Activated naive CD4-positive, alpha-beta T cell treated with anti-CD3 and anti-CD28 coated beads, Interleukin-2, amount 50 U/mL, for 24 hours (primary cell): Measurements from ENCODE around the gene CASD1.

Experiments used
- H3K27ac Mint-ChIP-seq: one replicate; pipeline ENCODE4 v1.8.0; 2021; ENCODE audit warnings: mild to moderate bottlenecking, mixed read lengths
- H3K27me3 Mint-ChIP-seq: one replicate; pipeline ENCODE4 v1.8.0; 2021; ENCODE audit warnings: mixed read lengths
- H3K36me3 Mint-ChIP-seq: one replicate; pipeline ENCODE4 v1.8.0; 2021; ENCODE audit warnings: mixed read lengths
- H3K4me1 Mint-ChIP-seq: one replicate; pipeline ENCODE4 v1.8.0; 2021; ENCODE audit warnings: mixed read lengths
- H3K4me3 Mint-ChIP-seq: one replicate; pipeline ENCODE4 v1.8.0; 2021; ENCODE audit warnings: mild to moderate bottlenecking, mixed read lengths
- H3K9me3 Mint-ChIP-seq: one replicate; pipeline ENCODE4 v1.8.0; 2021; ENCODE audit warnings: mixed read lengths

The CASD1 gene

DNA sequence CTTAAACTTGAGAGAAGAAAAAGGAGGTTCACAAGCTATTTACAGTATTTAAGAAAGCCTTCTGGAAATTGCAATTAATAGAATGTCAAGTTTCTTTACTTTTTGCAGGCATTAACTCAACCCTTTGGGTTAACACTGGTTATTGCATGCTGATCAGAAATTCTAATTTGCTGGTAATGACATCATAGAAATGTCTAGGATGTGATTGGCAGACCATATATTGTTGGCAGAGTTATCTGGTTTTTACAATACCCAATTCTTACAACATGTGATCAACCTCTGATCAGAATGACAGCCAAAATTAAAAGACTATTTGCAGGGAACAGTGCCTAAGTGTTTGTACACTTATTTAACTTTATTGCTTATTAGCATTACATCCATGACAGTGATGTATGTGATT lies 1.6 kb upstream of the CASD1 start:
- peak overlapping the region; percentile 87 for H3K4me3 Mint-ChIP-seq
- H3K4me1 Mint-ChIP-seq: peaks cover 33% of the 10 kb centered on the region
- H3K27me3 Mint-ChIP-seq: no peaks in the 10 kb centered on the region
- no peak overlapping the region for H3K27ac Mint-ChIP-seq
- peaks cover 1% of the 10 kb centered on the region for H3K36me3 Mint-ChIP-seq
- no peaks in the 10 kb centered on the region for H3K9me3 Mint-ChIP-seq

DNA sequence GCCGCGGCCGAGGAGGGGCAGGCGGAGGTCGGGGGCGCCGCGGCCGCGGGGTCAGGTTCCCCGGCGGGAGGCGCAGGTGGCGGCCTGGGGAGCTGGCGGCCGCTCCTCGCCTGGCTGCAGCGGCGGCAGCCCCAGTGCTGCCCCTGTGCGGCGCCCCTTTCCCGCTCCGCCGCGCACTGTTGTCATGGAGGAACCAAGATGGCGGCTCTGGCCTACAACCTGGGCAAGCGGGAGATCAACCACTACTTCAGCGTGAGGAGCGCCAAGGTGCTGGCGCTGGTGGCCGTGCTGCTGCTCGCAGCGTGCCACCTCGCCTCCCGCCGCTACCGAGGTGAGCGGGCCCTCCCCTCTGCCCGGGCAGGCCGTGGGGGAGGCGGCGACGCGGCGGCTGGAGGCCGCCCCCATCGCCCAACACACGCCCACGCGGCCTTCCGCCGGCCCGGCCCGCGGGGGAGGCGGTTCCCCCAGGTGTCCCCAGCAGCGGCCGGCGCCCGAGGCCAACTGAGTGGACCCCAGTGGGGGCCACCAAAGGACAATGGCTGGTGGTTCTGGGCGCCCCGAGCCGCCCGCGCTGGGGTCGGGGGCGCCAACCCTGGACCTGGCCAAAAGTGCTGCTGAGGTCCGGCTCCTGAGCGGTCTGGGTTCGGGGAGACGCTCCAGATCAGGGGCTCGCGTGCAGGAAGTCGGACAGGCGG lies 425 bp downstream of the CASD1 start:
- Mint-ChIP-seq H3K4me3 (peak overlapping the region; percentile 87), H3K4me1 (peaks cover 47% of the 10 kb centered on the region), H3K27ac (peak overlapping the region; percentile 81), H3K9me3 (no peaks in the 10 kb centered on the region), H3K36me3 (peaks cover 1% of the 10 kb centered on the region), H3K27me3 (no peaks in the 10 kb centered on the region)

DNA sequence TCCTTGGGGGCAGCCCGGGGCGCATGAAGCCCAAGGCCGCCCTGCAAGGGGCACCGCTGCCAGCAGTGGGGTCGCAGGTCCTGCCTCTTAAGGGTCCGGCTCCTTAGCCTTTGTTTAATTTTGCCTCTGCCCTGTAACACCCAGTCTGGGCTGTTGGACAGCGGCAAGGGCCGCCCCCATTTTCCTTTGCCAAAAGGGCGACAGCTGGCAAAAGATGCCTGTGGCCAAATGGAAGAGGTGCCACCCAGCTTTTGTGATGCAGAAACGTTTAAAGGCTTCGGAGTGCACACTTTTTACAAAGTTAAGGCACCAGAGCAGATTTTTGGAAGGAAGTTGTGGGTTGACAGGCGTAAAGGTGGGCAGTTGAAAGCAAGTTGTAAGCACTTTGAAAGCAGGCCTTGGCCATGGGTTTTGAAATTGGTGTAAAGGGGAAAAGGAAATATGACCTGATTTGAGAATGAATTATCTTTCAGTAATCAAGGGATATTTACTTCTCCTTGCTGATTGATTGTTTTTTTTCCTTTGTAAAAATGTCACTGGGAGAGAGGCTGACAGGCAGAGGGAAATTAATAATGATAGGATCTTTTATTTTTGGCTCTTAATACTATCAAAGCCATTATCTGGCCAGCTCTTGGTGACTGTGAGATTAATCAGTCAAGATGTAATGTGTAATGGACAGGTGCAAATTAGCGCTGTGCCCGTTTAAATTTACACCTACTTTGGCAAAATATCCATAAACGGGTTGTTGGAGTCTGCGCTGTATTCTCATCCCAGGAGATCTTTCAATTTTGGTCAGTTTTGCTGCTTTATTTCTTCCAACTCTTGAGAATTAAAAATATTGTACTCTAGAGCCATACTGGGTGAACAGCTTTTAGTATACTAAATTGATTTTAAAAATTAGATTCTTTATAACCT lies 1.2 kb downstream of the CASD1 start:
- H3K4me3 Mint-ChIP-seq: peak overlapping the region; percentile 85
- H3K4me1 Mint-ChIP-seq: peaks cover 53% of the 10 kb centered on the region
- H3K27me3 Mint-ChIP-seq: no peaks in the 10 kb centered on the region
- peaks cover 1% of the 10 kb centered on the region for H3K36me3 Mint-ChIP-seq
- peak overlapping the region; percentile 70 for H3K27ac Mint-ChIP-seq
- no peaks in the 10 kb centered on the region for H3K9me3 Mint-ChIP-seq

DNA sequence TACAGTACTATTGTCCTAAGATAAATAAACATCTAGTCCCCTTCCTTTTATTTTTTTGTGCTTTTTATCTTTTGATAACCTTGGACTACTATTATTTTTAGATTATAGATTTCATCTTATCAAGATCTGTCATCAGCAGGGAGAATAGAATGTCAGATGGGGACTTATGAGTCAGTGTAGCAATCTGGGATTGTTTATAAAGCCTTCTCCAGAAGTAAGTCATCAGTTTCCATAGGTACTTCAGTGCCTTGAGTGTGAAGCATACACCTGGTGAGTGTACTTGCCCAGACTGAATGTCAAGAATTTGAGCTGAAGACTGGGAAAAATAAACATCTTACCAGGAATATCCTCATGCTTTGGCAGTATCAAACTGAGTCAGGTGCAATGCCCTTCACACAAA lies 2.1 kb downstream of the CASD1 start:
- H3K27me3 Mint-ChIP-seq: no peaks in the 10 kb centered on the region
- peak overlapping the region; percentile 85 for H3K4me3 Mint-ChIP-seq
- H3K9me3 Mint-ChIP-seq: no peaks in the 10 kb centered on the region
- peaks cover 61% of the 10 kb centered on the region for H3K4me1 Mint-ChIP-seq
- peak overlapping the region; percentile 68 for H3K27ac Mint-ChIP-seq
- peaks cover 1% of the 10 kb centered on the region for H3K36me3 Mint-ChIP-seq

DNA sequence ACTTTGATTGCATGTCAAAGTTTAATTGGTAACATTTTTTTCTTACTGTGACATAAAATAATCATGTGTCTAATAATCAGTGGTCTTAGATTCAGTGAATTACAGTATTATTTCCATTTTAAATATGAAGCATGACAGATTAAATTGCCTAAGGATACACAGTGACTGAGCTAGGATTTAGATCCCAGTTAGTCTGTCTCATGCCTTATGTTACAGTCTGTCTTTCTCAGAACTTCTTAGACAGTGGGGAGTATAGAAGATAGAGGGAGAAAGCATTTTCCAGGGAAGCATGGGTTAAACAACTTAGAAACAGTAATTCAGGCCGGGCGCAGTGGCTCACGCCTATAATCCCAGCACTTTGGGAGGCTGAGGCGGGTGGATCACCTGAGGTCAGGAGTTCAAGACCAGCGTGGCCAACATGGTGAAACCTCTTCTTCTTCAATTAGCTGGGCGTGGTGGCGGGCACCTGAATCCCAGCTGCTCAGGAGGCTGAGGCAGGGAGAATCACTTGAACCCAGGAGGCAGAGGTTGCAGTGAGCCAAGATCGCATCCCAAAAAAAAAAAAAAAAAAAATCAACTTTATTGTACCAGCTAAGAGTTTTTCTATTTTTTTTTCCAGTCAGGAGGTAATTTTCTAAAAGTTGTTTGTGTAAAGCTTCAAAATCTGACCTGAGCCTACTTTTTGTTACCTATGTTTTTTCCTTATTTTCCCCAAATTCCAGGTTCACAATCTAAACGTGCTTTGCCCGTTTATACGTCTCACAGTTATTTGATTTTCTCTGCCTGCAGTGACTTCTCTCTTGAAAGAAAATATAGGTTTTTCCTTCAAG lies 3.3 kb downstream of the CASD1 start:
- peak overlapping the region; percentile 19 for H3K4me3 Mint-ChIP-seq
- H3K4me1 Mint-ChIP-seq: peaks cover 60% of the 10 kb centered on the region
- no peaks in the 10 kb centered on the region for H3K9me3 Mint-ChIP-seq
- H3K27ac Mint-ChIP-seq: peak overlapping the region; percentile 31
- H3K27me3 Mint-ChIP-seq: no peaks in the 10 kb centered on the region
- peaks cover 4% of the 10 kb centered on the region for H3K36me3 Mint-ChIP-seq

DNA sequence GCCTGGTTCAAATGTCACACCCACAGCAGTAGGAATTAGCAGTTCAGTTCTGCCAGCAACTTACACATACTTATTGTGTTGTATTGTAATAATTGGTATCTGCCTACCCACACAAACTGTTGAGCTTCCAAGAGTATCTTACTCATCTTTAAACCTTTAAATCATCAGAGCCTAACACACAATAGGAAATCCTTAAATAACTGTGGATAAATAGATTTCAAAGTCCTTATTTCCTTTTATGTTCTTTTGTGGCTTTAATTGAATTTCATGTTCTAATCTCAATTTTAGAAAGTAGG lies 3.9 kb downstream of the CASD1 start:
- peaks cover 54% of the 10 kb centered on the region for H3K4me1 Mint-ChIP-seq
- H3K4me3 Mint-ChIP-seq: peak overlapping the region; percentile 19
- peaks cover 4% of the 10 kb centered on the region for H3K36me3 Mint-ChIP-seq
- H3K27me3 Mint-ChIP-seq: no peaks in the 10 kb centered on the region
- H3K27ac Mint-ChIP-seq: no peak overlapping the region
- no peaks in the 10 kb centered on the region for H3K9me3 Mint-ChIP-seq

DNA sequence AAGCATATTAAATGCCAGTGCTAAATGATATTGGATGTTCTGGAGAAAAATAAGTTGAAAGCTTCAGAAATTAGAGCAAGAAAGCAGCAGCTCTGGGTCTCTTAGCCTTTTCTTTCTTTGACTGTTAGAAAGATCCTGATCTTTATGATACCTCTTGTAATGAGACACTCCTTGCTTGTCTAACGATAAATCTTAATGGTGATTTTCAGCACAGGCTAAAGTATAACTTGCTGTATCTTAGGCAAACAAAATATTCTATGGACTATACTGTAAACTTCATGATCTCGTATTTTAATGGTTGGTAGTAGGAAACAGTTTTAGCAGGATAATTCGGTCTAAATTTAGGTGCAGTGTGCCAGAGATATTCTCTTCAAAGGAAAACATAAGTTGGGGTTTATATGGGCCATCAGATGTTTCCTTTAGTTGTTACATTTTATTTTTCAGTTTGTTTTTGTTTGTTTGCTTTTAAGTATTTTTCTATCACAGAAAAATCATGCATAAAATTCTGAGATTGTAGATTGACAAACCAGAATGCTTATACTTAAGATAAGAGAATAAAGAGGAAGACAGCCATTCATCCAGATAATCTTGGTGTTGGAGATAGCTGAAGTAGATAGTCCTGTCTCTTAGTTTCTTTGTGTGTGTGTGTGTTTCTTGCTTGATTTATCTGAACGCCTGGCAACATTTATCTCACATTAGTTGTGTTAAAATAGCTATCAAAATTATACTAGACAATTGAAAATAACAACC lies 4.7 kb downstream of the CASD1 start:
- peak overlapping the region; percentile 2 for H3K4me3 Mint-ChIP-seq
- no peaks in the 10 kb centered on the region for H3K27me3 Mint-ChIP-seq
- H3K27ac Mint-ChIP-seq: peak overlapping the region; percentile 68
- peaks cover 7% of the 10 kb centered on the region for H3K36me3 Mint-ChIP-seq
- no peaks in the 10 kb centered on the region for H3K9me3 Mint-ChIP-seq
- peaks cover 53% of the 10 kb centered on the region for H3K4me1 Mint-ChIP-seq

DNA sequence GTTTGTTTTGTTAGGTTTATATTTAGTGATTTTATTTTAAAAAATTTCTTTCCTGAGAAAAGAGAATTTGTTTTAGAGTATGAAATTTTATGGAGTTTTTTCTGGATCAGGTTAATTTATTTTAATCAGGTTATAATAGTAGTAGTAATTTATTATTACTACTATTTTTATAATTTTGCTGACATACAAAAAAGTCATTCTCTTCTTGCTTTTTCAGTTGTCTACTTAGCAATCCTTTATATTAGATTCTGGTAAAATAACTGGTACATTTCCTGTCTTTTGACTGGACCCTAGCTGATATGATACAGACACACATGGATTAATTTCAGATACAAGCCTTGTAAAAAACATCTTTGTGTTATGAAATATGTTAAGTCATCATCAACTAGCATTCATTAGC lies 5.3 kb downstream of the CASD1 start:
- Mint-ChIP-seq H3K9me3 (no peaks in the 10 kb centered on the region), H3K27ac (no peak overlapping the region), H3K4me1 (peaks cover 53% of the 10 kb centered on the region), H3K36me3 (peaks cover 7% of the 10 kb centered on the region), H3K4me3 (no peak overlapping the region), H3K27me3 (no peaks in the 10 kb centered on the region)

DNA sequence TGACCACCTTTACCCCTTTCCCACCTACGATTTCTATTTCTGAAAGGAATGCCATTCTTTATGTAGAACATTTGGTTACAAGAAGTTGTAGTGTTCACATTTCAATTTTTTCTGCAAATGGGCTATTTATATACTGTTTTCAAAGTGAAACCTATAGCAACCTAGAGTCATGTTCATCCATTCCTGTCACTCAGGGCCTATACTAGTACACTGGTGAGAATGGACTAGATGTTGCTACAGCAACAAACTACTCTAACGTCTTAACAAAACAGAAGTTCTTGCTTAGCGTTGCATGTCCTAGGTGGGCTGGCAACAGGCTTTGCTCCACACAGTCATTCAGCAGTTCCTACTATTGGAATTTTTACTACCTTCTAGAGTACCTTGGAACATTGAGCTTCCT lies 16.3 kb downstream of the CASD1 start:
- Mint-ChIP-seq H3K27me3 (no peaks in the 10 kb centered on the region), H3K36me3 (peaks cover 1% of the 10 kb centered on the region), H3K4me3 (no peak overlapping the region), H3K27ac (no peak overlapping the region), H3K9me3 (no peaks in the 10 kb centered on the region), H3K4me1 (no peaks in the 10 kb centered on the region)

DNA sequence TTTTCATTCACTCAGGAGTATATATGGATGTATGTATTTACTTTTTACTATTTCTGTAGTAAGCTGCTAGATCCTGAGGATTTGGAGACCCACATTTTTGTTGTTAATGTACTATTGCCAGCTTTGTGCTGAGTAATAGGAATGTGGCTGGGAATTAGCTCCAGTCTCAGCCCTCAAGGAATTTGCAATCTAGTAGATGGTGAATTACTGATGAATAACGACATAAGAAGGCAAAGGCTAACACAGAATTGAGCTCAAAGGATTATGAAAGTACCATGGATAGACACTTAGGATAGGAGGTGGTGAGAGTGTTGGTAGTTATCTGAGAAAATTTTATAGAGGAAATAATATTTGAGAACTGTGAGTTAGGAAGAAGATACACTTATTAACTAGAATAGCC lies 19.9 kb downstream of the CASD1 start:
- Mint-ChIP-seq H3K4me1 (no peaks in the 10 kb centered on the region), H3K36me3 (peaks cover 1% of the 10 kb centered on the region), H3K4me3 (no peak overlapping the region), H3K9me3 (no peaks in the 10 kb centered on the region), H3K27me3 (no peaks in the 10 kb centered on the region), H3K27ac (no peak overlapping the region)

DNA sequence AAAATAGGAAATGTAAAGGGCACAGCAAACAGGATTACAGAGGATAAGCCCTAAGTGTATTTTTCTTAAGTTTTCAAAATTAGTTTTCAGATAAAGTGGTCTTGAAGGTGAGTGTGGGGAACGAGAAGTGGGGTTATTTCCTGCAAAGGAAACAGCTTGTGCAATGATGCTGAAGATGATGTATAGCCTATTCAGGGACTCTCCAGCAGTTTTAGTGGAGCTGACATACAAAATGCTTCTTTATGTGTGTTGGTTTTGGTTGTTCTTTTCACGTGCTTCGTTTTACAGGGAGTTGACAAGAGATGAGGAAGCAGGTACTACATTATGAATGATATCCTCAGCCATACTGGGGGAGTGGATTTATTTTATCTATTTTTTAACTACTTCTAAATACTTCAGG lies 20.5 kb downstream of the CASD1 start:
- H3K4me1 Mint-ChIP-seq: no peaks in the 10 kb centered on the region
- H3K9me3 Mint-ChIP-seq: no peaks in the 10 kb centered on the region
- no peaks in the 10 kb centered on the region for H3K27me3 Mint-ChIP-seq

DNA sequence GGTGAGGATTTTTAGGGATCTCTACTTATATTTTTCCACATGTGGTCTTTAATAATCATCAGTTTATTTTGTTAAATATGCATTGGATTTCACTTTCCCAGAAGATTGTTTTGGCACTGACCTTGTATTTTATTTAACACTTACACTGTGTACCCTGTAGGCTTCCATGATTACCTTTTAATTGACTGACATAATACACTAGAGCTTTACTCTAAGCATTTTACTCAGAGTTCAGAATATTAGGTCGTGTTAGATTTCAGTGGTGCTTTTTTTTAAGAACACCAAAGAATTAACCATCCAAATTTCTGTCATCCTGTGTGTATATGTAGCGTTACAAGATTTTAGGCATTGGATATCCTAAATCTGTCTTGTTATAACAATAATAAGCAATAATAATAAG lies 23.1 kb downstream of the CASD1 start:
- no peaks in the 10 kb centered on the region for H3K9me3 Mint-ChIP-seq
- H3K27me3 Mint-ChIP-seq: no peaks in the 10 kb centered on the region
- H3K27ac Mint-ChIP-seq: peak overlapping the region; percentile 14

More for the DNA sequence above, 20.5 kb downstream of the CASD1 start:
- Mint-ChIP-seq H3K27ac (no peak overlapping the region), H3K36me3 (peaks cover 4% of the 10 kb centered on the region), H3K4me3 (no peak overlapping the region)

DNA sequence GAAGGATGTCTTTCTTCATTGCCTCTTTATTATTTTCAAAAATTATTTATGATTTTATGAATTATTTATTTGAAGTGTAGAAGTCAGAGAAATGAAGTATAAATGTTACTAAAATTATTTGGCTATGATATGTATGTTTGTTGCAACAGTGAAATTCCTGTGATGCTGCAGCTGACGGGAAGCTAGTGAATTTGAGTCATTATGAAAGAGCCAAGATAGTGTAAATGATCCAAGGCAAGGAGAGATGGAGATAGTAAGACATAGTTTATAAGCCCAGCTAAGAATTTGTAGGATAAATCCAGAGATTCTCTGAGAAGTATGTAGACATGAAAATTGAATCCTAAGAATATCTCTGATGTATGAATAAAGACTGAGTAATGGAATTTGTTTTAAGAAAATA lies 30.8 kb downstream of the CASD1 start:
- Mint-ChIP-seq H3K27ac (no peak overlapping the region), H3K4me3 (no peak overlapping the region), H3K9me3 (no peaks in the 10 kb centered on the region), H3K4me1 (no peaks in the 10 kb centered on the region), H3K36me3 (peaks cover 12% of the 10 kb centered on the region), H3K27me3 (no peaks in the 10 kb centered on the region)

More for the DNA sequence above, 23.1 kb downstream of the CASD1 start:
- Mint-ChIP-seq H3K36me3 (peaks cover 10% of the 10 kb centered on the region), H3K4me1 (no peaks in the 10 kb centered on the region), H3K4me3 (no peak overlapping the region)

DNA sequence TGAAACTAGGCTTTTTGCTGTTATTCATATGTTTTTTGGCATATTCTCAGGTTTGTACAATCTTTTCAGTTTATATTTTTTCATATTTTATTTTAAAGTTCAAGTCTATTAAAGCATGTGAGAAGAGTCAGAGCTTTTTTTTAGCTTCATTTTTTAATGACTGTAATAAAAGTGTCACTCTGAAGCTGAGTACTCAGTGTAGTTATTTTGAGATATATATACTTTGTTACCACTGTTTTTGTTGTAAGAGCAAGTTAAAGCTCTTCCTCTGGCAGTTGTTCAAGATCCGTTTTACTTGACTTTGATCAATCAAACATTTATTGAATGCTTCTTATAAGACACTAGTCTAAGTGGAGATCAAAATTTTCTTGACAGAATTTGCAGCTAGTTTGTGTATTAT lies 37.5 kb downstream of the CASD1 start:
- Mint-ChIP-seq H3K4me1 (no peaks in the 10 kb centered on the region), H3K36me3 (peaks cover 14% of the 10 kb centered on the region), H3K27ac (no peak overlapping the region), H3K27me3 (no peaks in the 10 kb centered on the region), H3K9me3 (no peaks in the 10 kb centered on the region), H3K4me3 (no peak overlapping the region)

DNA sequence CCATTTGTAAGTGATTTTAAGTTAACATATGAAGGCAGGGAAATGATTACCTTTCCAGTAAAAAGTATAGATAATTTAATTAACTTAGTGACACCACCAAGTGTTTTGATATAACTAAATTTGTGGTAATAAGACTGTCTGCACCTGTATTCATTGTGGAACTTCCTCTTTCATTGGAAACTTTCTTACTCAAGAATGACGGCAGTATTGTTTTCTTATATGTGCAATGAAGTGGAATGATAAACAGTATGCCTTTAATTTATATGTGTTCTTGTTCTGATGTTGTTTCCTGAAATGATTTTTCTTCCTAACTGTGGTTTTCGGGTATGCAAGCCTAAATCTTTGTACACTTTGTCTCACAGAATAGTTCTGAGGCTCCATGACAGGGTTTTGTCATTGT lies 46.4 kb downstream of the CASD1 start:
- H3K9me3 Mint-ChIP-seq: no peaks in the 10 kb centered on the region
- H3K27ac Mint-ChIP-seq: no peak overlapping the region
- peaks cover 20% of the 10 kb centered on the region for H3K36me3 Mint-ChIP-seq
- H3K27me3 Mint-ChIP-seq: no peaks in the 10 kb centered on the region
- no peak overlapping the region for H3K4me3 Mint-ChIP-seq
- no peaks in the 10 kb centered on the region for H3K4me1 Mint-ChIP-seq
